ENCODE data around the gene FFAR4.

DNA sequence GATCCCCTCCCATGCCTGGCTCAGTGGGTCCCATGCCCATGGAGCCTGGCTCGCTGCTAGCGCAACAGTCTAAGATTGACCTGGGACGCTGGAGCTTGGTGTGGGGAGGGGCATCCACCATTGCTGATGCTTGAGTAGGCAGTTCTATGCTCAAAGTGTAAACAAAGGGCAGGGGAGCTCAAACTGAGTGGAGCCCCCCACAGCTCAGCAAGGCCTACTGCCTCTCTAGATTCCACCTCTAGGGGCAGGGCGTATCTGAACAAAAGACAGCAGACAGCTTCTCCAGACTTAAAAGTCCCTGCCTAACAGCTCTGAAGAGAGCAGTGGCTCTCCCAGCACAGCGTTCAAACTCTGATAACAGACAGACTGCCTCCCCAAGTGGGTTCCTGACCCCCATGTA is 31.2 kb upstream of the FFAR4 start:
- TF ChIP-seq, protein P1, sequence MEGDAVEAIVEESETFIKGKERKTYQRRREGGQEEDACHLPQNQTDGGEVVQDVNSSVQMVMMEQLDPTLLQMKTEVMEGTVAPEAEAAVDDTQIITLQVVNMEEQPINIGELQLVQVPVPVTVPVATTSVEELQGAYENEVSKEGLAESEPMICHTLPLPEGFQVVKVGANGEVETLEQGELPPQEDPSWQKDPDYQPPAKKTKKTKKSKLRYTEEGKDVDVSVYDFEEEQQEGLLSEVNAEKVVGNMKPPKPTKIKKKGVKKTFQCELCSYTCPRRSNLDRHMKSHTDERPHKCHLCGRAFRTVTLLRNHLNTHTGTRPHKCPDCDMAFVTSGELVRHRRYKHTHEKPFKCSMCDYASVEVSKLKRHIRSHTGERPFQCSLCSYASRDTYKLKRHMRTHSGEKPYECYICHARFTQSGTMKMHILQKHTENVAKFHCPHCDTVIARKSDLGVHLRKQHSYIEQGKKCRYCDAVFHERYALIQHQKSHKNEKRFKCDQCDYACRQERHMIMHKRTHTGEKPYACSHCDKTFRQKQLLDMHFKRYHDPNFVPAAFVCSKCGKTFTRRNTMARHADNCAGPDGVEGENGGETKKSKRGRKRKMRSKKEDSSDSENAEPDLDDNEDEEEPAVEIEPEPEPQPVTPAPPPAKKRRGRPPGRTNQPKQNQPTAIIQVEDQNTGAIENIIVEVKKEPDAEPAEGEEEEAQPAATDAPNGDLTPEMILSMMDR (conservative IDR thresholded peaks at IDR 0.05; ENCODE audit: low read depth, low read length): no peak
- TF ChIP-seq EZH2 (IDR thresholded peaks at IDR 0.05; ENCODE audit: borderline replicate concordance, low read depth, low read length, poor library complexity, severe bottlenecking): no peak

Data from A673 (cell line).